Head of caudate nucleus (tissue), 42 donors: ENCODE measurements around the gene ANKRD33B.
"Not testable (repeated sequence)": the region's sequence is repeated elsewhere in the genome, so short reads cannot be mapped to it uniquely, and the experiment has no call there.

Source experiments
- DNase-seq, 42 donors: peaks; one replicate each; pipeline versions ENCODE4 v3.0.0 to v3.0.0-alpha.2; 2020 to 2021; ENCODE audit warnings: mixed read lengths in 7 of 42
- intact Hi-C: fragments of 100-400 bp; cut with DNase I; formaldehyde crosslinking; loops from one replicate; pipeline ENCODE4 v1.15.0; 2022

ANKRD33B gene

DNA sequence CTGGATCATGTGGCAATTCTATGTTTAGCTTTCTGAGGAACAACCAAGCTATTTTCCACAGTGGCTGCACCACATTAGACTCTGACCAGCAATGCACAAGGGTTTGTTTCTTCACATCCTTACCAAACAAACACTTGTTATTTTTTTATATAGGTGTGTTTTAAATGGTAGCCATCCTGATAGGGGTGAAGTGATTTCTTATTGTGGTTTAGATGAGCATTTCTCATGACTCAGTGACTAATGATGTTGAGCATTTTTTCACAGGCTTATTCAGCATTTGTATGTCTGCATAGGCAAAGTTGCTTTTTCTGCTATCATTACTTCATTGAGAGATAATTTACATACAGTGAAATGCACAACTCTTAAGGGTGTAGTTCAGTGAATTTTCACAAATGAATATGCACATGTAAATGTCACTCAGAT, 36.0 kb downstream of the ANKRD33B start:
- DNase-seq, result no peak
- intact Hi-C loops, result no loop called here

DNA sequence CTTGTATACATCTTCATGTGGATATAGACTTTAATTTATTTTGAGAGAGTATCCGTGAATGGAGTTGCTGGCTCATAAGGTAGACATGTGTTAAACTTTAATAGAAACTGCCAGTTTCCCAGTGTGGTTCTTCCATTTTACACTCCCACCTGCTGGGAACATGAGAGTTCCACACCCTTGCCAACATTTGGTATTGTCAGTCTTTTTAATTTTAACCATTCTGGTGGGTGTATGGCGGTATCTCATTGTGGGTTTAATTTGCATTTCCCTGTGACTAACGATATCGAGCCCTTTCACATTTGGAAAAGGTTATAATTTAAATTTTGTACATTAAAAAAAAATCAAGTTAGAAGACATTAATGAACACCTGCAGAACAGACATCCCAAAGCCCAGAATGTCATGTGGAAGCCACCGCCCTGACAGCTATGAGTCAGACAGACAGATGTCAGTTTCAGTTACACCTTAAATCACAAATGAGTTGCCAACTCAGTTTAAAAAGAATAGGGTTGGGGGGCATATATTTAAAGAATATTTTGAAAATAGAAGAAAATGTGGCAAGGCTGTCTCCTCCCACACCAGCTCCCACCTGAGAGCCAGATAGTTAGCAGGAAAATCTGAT, 36.9 kb downstream of the ANKRD33B start:
- DNase-seq, result peak in 12 of 42 donors; percentile 17 to 73 (median 46)
- intact Hi-C loops, result no loop called here

DNA sequence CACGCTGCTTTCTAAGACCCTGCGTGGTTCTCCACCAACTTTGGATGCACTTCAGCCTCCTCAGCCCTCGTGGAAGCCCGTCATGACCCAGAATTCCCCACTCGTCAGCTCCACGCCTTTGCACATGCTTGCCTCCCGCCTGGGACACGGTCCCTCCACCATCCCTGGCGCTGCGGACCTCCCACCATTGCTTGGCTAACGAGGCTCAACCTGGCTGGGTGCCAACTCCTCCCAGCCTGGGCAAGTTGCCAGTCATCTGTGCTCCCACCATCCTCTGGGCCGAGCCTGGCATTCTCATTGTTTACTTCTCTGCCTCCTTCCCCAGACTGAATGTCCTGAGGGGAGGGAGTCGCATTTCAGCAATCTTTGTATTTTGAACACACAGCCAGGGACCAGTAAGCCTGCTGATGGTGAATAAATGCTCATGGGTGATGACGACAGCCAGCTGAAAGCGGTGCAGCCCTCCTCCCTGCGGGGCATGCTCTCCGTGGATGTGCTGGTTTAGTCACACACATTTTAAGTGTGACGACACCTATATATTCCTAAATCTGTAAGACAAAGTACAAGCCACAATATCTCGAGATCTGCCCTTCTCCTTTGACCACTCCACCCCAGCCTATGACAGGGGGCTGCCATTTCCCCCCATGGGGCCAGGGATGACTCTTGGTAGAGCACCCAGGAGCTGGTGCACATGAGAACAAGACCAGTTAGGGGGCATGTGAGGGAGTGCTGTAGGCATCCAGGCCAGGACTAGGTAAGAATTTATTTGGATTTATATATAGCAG, 37.6 kb downstream of the ANKRD33B start:
- intact Hi-C loops, result no loop called here

DNA sequence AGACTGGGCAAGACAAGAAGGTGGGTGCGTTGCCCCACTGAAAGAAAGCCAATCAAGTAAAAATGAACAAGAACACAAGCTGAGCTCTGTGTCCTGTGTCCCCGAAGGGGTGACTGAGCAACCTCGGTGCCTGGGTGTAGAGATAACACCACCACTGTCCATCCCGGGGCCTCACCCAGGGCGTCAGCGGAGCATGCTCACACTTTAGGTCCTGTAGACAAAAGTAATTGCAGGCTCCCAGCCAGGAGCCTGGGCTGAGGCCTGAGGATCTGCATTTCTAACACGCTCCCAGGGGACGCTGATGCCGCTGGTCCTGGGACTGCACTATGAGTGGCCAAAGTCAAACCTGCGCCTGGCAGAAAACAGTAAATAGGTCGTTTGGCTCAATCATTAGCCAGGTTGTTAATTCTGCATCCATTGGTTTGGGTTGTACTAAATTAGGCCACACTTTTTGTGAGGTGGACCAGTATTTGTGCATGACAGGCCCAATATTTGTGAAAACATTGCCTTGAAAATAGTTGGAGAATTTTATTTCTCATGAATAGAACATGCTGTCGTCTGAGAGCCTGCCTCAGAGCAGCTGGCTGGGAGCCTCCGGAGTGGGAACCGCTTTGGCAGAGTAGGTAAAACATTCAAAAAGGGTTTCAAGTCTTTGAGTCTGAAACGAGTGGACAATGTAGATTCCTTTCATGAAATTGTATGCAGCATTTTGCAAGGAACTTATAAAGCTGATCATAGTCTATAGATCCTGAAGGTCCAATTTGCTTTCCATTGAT, 38.3 kb downstream of the ANKRD33B start:
- DNase-seq, result peak in 28 of 42 donors; percentile 18 to 66 (median 42)
- intact Hi-C loops, result no loop called here

More for the DNA sequence above, 37.6 kb downstream of the ANKRD33B start:
- peak; percentile 63 to 95 (median 86) for DNase-seq

DNA sequence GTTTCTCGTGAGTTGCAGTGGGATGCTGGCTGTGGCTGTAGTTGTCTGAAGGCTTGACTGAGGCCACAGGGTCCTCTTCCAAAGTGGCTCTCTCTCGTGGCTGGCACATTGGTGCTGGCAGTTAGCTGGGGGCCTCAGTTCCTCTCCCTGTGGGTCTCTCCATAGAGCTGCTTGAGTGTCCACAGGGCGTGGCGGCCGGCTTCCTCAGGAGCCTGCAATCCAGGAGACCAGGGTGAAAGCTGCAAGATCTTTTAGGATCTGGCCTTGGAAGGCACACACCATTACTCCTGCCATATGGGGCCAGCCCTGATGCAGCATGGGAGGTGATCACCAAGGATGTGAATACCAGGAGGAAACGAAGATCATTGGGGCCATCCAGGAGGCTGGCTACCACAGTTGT, 41.1 kb downstream of the ANKRD33B start:
- peak in 1 of 42 donors; percentile 0 for DNase-seq
- intact Hi-C loops, result no loop called here

DNA sequence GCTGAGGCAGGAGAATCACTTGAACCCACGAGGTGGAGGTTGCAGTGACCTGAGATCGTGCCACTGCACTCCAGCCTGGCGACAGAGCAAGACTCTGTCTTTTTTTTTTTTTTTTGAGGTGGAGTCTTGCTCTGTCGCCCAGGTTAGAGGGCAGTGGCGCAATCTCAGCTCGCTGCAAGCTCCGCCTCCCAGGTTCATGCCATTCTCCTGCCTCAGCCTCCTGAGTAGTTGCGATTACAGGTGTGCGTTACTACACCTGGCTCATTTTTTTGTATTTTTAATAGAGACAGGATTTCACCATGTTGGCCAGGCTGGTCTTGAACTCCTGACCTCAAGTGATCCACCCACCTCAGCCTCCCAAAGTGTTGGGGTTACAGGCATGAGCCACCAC, 42.8 kb downstream of the ANKRD33B start:
- intact Hi-C loops, DNase-seq: not testable (repeated sequence)

DNA sequence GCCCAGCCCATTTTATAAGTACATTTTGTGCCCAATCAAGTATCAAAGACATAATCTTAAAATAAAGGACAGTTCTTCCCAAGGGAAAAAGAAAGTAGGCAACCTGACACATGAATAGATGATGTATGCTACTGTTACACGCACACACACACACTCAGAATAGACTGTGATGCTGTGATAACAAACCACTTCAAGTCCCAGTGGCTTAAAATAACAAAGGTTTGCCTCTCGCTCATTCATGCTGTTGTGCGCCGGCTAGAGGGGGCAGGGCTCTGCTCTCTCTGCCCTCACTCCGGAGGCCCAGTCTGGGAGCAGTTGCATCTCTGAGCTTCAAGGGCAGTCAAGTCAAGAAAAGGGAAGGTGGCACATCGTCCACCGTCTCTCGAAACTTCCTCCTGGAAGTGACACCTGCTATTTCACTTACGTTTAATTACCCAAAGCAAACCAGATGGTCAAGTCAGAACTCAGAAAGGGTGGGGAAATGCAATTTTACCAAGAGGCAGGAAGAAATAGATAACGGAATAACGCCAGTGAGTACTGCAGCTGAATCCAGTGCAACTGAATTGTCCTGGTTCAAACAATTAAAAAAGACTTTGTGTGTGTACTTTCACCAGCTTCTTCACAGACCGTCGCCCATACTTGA, 43.3 kb downstream of the ANKRD33B start:
- intact Hi-C loops, result no loop called here
- peak in 1 of 42 donors; percentile 3 for DNase-seq

DNA sequence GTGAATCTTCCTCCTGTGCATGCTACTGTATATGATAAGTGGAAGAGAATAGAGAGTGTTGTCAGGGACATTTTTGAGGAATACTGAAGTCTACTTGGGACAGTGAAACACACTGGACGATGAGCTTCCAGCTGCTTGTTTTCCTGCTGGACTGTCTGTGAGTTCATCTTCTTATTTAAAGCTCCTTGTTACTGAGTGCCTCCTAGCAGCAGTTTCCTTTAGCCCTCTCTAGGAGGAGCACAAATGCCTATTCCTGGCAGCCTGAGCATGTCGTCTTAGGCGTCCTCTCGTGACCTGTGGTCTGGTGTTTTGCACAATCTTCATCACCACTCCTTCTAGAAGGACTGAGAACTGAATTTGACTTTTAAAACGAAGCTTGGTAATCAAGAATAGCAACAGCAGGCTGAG, 43.8 kb downstream of the ANKRD33B start:
- intact Hi-C loops, result no loop called here
- DNase-seq, result peak in 1 of 42 donors; percentile 3

DNA sequence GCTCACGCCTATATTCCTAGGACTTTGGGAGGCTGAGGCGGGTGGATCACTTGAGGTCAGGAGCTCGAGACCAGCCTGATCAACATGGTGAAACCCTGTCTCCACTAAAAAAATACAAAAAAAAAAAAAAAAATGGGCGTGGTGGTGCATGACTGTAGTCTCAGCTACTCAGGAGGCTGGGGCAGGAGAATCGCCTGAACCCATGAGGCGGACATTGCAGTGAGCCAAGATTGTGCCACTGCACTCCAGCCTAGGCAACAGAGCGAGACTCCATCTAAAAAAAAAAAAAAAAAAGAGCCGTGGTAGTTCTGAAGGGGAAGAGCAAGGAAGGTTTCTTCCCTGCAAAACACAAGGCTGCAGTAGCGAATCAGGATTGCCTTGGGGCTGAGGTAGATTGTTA, 44.2 kb downstream of the ANKRD33B start:
- intact Hi-C loops, result not testable (repeated sequence)
- DNase-seq, result peak in 1 of 42 donors; percentile 1

DNA sequence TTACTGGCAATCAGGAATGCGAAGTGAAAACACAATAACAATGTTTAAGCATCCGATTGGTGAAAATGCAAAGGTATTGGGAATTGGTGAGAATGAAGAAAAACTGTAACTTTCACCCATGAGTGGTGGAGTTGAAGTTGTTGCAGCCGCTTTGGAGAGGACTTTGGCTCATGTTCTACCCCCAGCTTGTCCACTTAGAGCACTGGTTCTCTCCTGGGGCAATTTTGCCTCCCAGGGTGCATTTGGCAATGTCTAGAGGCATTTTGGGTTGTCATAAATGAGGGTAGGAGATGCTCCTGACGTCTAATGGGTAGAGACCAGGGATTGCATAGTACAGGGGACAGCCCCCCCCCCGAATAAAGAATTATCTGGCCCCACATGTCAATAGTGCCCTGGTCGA, 46.2 kb downstream of the ANKRD33B start:
- intact Hi-C loops, result no loop called here
- DNase-seq, result no peak

DNA sequence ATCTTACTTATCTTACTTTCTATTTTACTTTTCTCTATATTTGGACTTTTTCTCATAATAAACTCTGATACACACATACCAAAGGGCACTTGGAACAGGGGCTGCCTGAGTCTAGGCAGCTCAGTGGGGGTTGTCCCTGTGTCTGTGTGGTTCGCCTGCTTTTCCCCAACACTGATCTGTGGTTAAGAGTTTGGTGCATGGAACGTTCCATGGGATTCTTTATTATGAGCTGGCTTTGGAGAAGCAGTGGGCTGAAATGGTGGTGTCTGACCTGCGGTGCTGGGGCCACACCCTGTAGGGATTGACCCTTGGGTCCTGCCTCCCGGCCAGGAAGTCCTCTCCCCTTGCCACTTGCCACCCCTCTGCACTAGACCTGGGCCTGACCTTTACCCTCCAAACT, 47.4 kb downstream of the ANKRD33B start:
- DNase-seq, result peak in 1 of 42 donors; percentile 3
- intact Hi-C loops, result no loop called here

DNA sequence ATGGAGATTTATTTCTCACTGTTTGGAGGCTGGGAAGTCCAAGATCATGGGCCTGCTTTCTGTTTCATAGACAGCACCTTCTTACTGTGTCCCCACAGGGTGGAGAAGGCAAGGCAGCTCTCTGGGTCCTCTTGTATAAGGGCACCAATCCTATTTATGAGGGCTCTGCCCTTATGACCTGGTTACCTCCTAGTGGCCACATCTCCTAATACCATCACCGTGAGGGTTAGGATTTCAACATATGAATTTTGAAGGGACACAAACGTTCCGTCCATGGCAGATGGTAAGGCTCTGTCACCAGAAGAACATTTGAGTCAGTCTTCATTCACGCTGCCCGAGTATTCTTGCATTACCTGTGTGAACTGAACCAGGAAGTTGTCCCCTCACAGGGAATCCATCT, 48.4 kb downstream of the ANKRD33B start:
- no peak for DNase-seq

DNA sequence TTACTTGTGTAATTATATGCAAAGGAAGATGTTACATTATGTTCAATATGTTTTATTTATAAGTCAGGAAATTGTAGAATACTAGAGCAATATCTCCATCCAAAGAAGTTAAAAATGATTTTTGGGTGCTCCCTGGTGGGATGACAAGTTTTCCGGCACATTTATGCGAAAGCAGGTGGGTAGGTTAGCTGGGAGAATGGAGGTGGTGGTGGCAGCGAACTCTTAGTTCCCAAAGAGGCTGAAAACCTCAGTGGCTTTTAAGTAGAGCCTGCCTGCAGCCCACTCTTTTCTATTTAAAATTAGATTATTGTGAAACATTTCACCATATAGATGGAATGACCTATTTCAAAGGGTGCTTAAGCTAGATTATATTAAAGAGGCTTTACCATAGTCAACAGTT, 51.8 kb downstream of the ANKRD33B start:
- DNase-seq, result peak in 16 of 42 donors; percentile 27 to 81 (median 47)
- intact Hi-C loops, result loop anchor here (5.0 kb wide), 1 partner anchor 168 kb away; no protein-coding TSS in a partner anchor

More for the DNA sequence above, 48.4 kb downstream of the ANKRD33B start:
- intact Hi-C loops, result no loop called here

DNA sequence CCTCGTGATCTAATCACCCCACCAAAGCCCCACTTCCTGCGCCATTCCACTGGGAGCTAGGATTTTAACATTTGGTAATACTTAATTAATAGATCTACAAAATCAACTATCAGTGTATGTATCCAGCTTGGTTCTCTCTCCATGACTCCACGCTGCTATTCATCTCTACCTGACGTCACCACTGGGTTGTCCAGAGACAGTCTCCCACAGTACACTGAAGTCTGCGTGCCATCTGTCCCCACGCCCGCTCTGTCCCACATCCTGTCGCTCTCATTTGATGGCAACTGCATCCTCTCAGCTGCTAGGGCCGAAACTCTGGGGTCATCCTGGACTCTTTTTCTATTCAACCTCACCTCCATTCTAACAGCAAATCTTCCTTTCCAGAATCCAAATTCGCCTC, 53.2 kb downstream of the ANKRD33B start:
- intact Hi-C loops, result loop anchor here (5.0 kb wide), 1 partner anchor 170 kb away; no protein-coding TSS in a partner anchor
- DNase-seq, result peak in 1 of 42 donors; percentile 28

DNA sequence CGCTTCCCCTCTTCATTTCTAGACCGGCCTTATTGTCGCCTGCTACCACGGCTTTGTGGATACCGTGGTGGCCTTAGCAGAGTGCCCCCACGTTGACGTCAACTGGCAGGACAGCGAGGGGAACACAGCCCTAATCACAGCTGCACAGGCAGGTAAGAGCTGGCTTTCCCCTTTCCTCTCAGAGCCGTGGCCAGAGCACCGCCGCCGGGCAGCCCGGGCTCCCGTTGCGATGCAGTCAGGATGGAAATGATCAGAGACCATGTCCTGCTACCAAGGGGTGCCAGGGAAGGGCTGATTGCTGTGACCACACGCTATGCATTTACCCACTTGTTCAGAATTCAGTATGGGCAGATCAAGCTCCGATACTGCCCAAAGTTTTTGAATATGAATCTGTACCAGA, 54.4 kb downstream of the ANKRD33B start:
- DNase-seq, result peak in 1 of 42 donors; percentile 30
- intact Hi-C loops, result loop anchor here (5.0 kb wide), 1 partner anchor 171 kb away; no protein-coding TSS in a partner anchor

DNA sequence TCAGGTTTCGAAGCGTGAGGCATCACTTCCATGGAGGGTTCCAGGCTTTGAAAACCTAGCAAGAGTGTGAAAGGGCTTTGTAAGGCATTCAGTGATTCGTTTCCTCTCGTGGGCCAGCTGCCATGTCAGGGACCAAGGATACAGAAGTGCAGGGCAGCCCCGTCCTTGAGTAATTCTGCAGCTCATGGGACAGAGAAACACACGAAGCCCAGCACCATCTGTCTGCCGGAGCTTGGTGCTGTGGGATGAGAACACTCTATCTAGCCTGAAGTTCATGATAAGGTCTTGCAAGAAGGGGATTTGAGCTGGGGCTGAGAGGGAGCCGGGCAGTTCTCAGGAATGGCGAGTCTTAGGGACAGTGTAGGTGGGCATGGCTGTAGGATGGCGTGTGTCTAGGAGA, 55.8 kb downstream of the ANKRD33B start:
- peak in 1 of 42 donors; percentile 10 for DNase-seq
- intact Hi-C loops, result loop anchor here (5.0 to 10.0 kb wide), 2 partner anchors 172 to 335 kb away; no protein-coding TSS in a partner anchor

DNA sequence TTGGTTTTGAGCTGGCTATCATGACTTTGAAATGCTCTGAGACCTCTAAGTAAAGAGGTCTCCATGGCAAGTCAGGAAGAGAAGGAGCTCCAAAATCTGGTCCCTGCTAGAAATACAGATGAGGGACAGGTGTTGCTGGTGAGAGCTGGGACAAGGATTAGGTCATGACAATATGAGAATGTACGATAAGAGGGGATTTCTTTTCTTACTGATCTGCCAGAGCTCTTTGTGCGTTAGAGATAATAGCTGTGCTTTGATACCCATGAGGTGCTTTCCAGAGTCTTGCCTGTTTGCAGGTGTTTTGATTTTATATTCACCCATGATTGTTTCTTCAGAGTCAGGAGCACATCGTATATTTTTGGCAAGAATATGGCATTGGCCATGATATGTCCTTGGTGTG, 56.5 kb downstream of the ANKRD33B start:
- intact Hi-C loops, result loop anchor here (10.0 kb wide), 1 partner anchor 336 kb away; no protein-coding TSS in a partner anchor
- no peak for DNase-seq

DNA sequence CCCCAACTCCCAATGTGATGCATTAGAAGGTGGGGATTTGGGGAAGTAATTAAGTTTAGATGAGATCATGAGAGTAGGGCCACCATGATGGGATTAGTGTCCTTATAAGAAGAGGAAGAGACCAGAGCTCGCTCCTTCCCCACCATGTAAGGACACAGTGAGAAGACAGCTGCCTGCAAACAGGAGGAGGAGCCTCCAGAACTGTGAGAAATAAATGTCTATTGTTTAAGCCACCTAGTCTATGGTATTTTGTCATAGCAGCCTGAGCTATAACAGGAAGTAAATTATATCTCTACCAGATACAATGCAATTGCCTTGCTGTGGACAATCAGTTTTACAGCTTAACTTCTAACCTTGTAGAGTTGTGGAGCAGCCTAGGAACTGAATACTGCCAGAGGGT, 58.0 kb downstream of the ANKRD33B start:
- peak in 1 of 42 donors; percentile 3 for DNase-seq
- intact Hi-C loops, result loop anchor here (10.0 kb wide), 1 partner anchor 337 kb away; no protein-coding TSS in a partner anchor

DNA sequence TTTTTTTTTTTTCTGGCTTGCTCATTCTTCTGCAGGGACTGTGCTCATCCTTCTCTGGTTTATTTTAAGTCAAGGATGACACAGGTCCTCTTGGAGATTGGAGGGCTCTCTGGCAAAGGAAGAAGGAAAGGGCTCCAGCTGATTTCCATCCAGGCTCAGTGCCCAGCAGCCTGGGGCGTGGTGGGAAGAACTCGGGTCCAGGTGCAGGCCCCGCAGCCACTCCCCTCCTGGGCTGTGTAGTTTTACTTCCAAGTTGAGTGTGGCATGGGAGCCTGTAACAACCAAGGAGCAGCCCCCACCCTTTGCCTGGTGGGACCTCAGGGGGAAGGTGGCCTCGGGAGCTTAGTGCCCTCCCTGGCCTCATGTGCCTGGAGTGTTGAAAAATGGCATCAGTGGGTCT, 58.9 kb downstream of the ANKRD33B start:
- intact Hi-C loops, result loop anchor here (10.0 kb wide), 1 partner anchor 338 kb away; no protein-coding TSS in a partner anchor
- DNase-seq, result peak in 1 of 42 donors; percentile 38
